Measurements from ENCODE around the gene BLTP2. TPM values are rescaled to one million over a fixed set of nuclear protein-coding genes. Genes with fewer than 3 reads are reported as not detected.

Gene BLTP2
- total RNA-seq, 1 donor: 170 TPM

GRCh38 chr17:28646039-28646754 lies 1.2 kb upstream of the BLTP2 start:
- Histone ChIP-seq H3K4me1 (ENCODE audit: insufficient read depth, low read length) (peaks cover 24% of the 10 kb centered on the region), H3K36me3 (ENCODE audit: insufficient read depth, low read length) (peaks cover 32% of the 10 kb centered on the region), H3K9me3 (ENCODE audit: low read depth, low read length) (no peaks in the 10 kb centered on the region), H3K27me3 (ENCODE audit: insufficient read depth, low read length) (no peaks in the 10 kb centered on the region), H3K79me2 (ENCODE audit: insufficient read depth, low read length) (peaks cover 36% of the 10 kb centered on the region), H3K4me3 (ENCODE audit: insufficient read depth, low read length) (peak overlapping the region; percentile 27), H4K20me1 (ENCODE audit: insufficient read depth, low read length) (peaks cover 18% of the 10 kb centered on the region), H2AFZ (ENCODE audit: low read length) (peak overlapping the region; percentile 61), H3K27ac (ENCODE audit: low read depth, low read length) (peak overlapping the region; percentile 81), H3K4me2 (ENCODE audit: insufficient read depth, low read length) (peak overlapping the region; percentile 87)
- no peak for TF ChIP-seq CTCF (IDR thresholded peaks at IDR 0.05; ENCODE audit: extremely low read depth, low read depth, low read length)
- DNase-seq (ENCODE audit: insufficient read length, low spot score, missing footprints): no peak

- no peak for DNase-seq (ENCODE audit: insufficient read length, low spot score, missing footprints)
- no peak for TF ChIP-seq CTCF (IDR thresholded peaks at IDR 0.05; ENCODE audit: extremely low read depth, low read depth, low read length)
- Histone ChIP-seq H3K4me2 (ENCODE audit: insufficient read depth, low read length) (peak overlapping the region; percentile 87), H4K20me1 (ENCODE audit: insufficient read depth, low read length) (peaks cover 18% of the 10 kb centered on the region), H3K36me3 (ENCODE audit: insufficient read depth, low read length) (peaks cover 39% of the 10 kb centered on the region), H2AFZ (ENCODE audit: low read length) (peak overlapping the region; percentile 78), H3K9me3 (ENCODE audit: low read depth, low read length) (no peaks in the 10 kb centered on the region), H3K27ac (ENCODE audit: low read depth, low read length) (peak overlapping the region; percentile 81), H3K27me3 (ENCODE audit: insufficient read depth, low read length) (no peaks in the 10 kb centered on the region), H3K79me2 (ENCODE audit: insufficient read depth, low read length) (peaks cover 42% of the 10 kb centered on the region), H3K4me1 (ENCODE audit: insufficient read depth, low read length) (peaks cover 24% of the 10 kb centered on the region), H3K4me3 (ENCODE audit: insufficient read depth, low read length) (peak overlapping the region; percentile 91)
Measured at GRCh38 chr17:28645576-28645939, 600 bp upstream of the BLTP2 start.

GRCh38 chr17:28643983-28644786 lies 773 bp downstream of the BLTP2 start:
- peaks cover 47% of the 10 kb centered on the region for H3K79me2 ChIP-seq (ENCODE audit: insufficient read depth, low read length)
- H3K9me3 ChIP-seq (ENCODE audit: low read depth, low read length): no peaks in the 10 kb centered on the region
- peak overlapping the region; percentile 100 for H3K4me2 ChIP-seq (ENCODE audit: insufficient read depth, low read length)
- peaks cover 18% of the 10 kb centered on the region for H4K20me1 ChIP-seq (ENCODE audit: insufficient read depth, low read length)
- H3K4me1 ChIP-seq (ENCODE audit: insufficient read depth, low read length): peaks cover 24% of the 10 kb centered on the region
- peak overlapping the region; percentile 66 for H2AFZ ChIP-seq (ENCODE audit: low read length)
- H3K36me3 ChIP-seq (ENCODE audit: insufficient read depth, low read length): peaks cover 49% of the 10 kb centered on the region
- peak overlapping the region; percentile 91 for H3K4me3 ChIP-seq (ENCODE audit: insufficient read depth, low read length)
- no peaks in the 10 kb centered on the region for H3K27me3 ChIP-seq (ENCODE audit: insufficient read depth, low read length)
- TF ChIP-seq CTCF (IDR thresholded peaks at IDR 0.05; ENCODE audit: extremely low read depth, low read depth, low read length): peak; percentile 50
- peak; percentile 84 for DNase-seq (ENCODE audit: insufficient read length, low spot score, missing footprints)
- peak overlapping the region; percentile 69 for H3K27ac ChIP-seq (ENCODE audit: low read depth, low read length)

- Histone ChIP-seq H4K20me1 (ENCODE audit: insufficient read depth, low read length) (peaks cover 20% of the 10 kb centered on the region), H3K36me3 (ENCODE audit: insufficient read depth, low read length) (peaks cover 65% of the 10 kb centered on the region)
Measured at GRCh38 chr17:28641579-28641978, 3.4 kb downstream of the BLTP2 start.

More at GRCh38 chr17:28641579-28641978, 3.4 kb downstream of the BLTP2 start:
- Histone ChIP-seq H2AFZ (ENCODE audit: low read length) (no peak overlapping the region), H3K79me2 (ENCODE audit: insufficient read depth, low read length) (peaks cover 47% of the 10 kb centered on the region), H3K4me2 (ENCODE audit: insufficient read depth, low read length) (no peak overlapping the region), H3K4me1 (ENCODE audit: insufficient read depth, low read length) (peaks cover 23% of the 10 kb centered on the region), H3K27ac (ENCODE audit: low read depth, low read length) (no peak overlapping the region), H3K4me3 (ENCODE audit: insufficient read depth, low read length) (no peak overlapping the region), H3K27me3 (ENCODE audit: insufficient read depth, low read length) (no peaks in the 10 kb centered on the region), H3K9me3 (ENCODE audit: low read depth, low read length) (no peaks in the 10 kb centered on the region)
- TF ChIP-seq CTCF (IDR thresholded peaks at IDR 0.05; ENCODE audit: extremely low read depth, low read depth, low read length): no peak
- DNase-seq (ENCODE audit: insufficient read length, low spot score, missing footprints): no peak
